ENCODE measurements around the gene MLLT3.
A peak's percentile ranks its signal among the peaks of the same experiment; 100 is the strongest.

Gene MLLT3

GRCh38 chr9:20382460-20383071, 239.7 kb downstream of the MLLT3 start:
- H3K27me3 ChIP-seq (ENCODE audit: insufficient read depth, low read depth), result no peaks in the 10 kb centered on the region
- no peak for TF ChIP-seq CTCF (conservative IDR thresholded peaks at IDR 0.05; ENCODE audit: low read depth, low read length)
- no peak overlapping the region for H3K27ac ChIP-seq
- peak overlapping the region; percentile 47 for H3K4me2 ChIP-seq
- H3K36me3 ChIP-seq (ENCODE audit: insufficient read depth), result no peaks in the 10 kb centered on the region
- no peaks in the 10 kb centered on the region for H4K20me1 ChIP-seq (ENCODE audit: insufficient read depth)
- no peaks in the 10 kb centered on the region for H3K79me2 ChIP-seq (ENCODE audit: insufficient read depth, low read depth)
- no peak overlapping the region; the same call in 1 of the 2 replicates for H3K9ac ChIP-seq
- H3K4me1 ChIP-seq (ENCODE audit: low read depth, poor library complexity, severe bottlenecking), result peaks cover 30% of the 10 kb centered on the region
- no peak overlapping the region for H2AFZ ChIP-seq (ENCODE audit: low read depth)
- H3K4me3 ChIP-seq (IDR thresholded peaks at IDR 0.05; ENCODE audit: insufficient read depth, low read depth, low read length), result no peak overlapping the region

- no peak for TF ChIP-seq CTCF (conservative IDR thresholded peaks at IDR 0.05; ENCODE audit: low read depth, low read length)
Measured at GRCh38 chr9:20380546-20380945, 241.8 kb downstream of the MLLT3 start.

GRCh38 chr9:20379804-20380225, 242.5 kb downstream of the MLLT3 start:
- Histone ChIP-seq H3K9ac (no peak overlapping the region), H4K20me1 (ENCODE audit: insufficient read depth) (no peaks in the 10 kb centered on the region), H3K4me2 (no peak overlapping the region), H3K79me2 (ENCODE audit: insufficient read depth, low read depth) (no peaks in the 10 kb centered on the region), H3K36me3 (ENCODE audit: insufficient read depth) (no peaks in the 10 kb centered on the region), H3K4me3 (IDR thresholded peaks at IDR 0.05; ENCODE audit: insufficient read depth, low read depth, low read length) (no peak overlapping the region), H3K27ac (no peak overlapping the region), H3K4me1 (ENCODE audit: low read depth, poor library complexity, severe bottlenecking) (peaks cover 30% of the 10 kb centered on the region), H3K27me3 (ENCODE audit: insufficient read depth, low read depth) (no peaks in the 10 kb centered on the region), H2AFZ (ENCODE audit: low read depth) (no peak overlapping the region)
- TF ChIP-seq CTCF (conservative IDR thresholded peaks at IDR 0.05; ENCODE audit: low read depth, low read length), result no peak

More at GRCh38 chr9:20380546-20380945, 241.8 kb downstream of the MLLT3 start:
- Histone ChIP-seq H2AFZ (ENCODE audit: low read depth) (no peak overlapping the region), H3K27me3 (ENCODE audit: insufficient read depth, low read depth) (no peaks in the 10 kb centered on the region), H3K4me2 (no peak overlapping the region), H3K27ac (no peak overlapping the region), H3K4me3 (IDR thresholded peaks at IDR 0.05; ENCODE audit: insufficient read depth, low read depth, low read length) (no peak overlapping the region), H4K20me1 (ENCODE audit: insufficient read depth) (no peaks in the 10 kb centered on the region), H3K4me1 (ENCODE audit: low read depth, poor library complexity, severe bottlenecking) (peaks cover 30% of the 10 kb centered on the region), H3K9ac (no peak overlapping the region), H3K79me2 (ENCODE audit: insufficient read depth, low read depth) (no peaks in the 10 kb centered on the region), H3K36me3 (ENCODE audit: insufficient read depth) (no peaks in the 10 kb centered on the region)

- peaks cover 25% of the 10 kb centered on the region for H3K4me1 ChIP-seq (ENCODE audit: low read depth, poor library complexity, severe bottlenecking)
- no peak overlapping the region for H2AFZ ChIP-seq (ENCODE audit: low read depth)
- no peaks in the 10 kb centered on the region for H3K36me3 ChIP-seq (ENCODE audit: insufficient read depth)
- H3K4me3 ChIP-seq (IDR thresholded peaks at IDR 0.05; ENCODE audit: insufficient read depth, low read depth, low read length), result no peak overlapping the region
- H3K27ac ChIP-seq, result no peak overlapping the region
- H3K9ac ChIP-seq, result no peak overlapping the region
- no peak overlapping the region for H3K4me2 ChIP-seq
- no peaks in the 10 kb centered on the region for H3K27me3 ChIP-seq (ENCODE audit: insufficient read depth, low read depth)
- H4K20me1 ChIP-seq (ENCODE audit: insufficient read depth), result no peaks in the 10 kb centered on the region
- no peaks in the 10 kb centered on the region for H3K79me2 ChIP-seq (ENCODE audit: insufficient read depth, low read depth)
- no peak for TF ChIP-seq CTCF (conservative IDR thresholded peaks at IDR 0.05; ENCODE audit: low read depth, low read length)
Measured at GRCh38 chr9:20378851-20379250, 243.4 kb downstream of the MLLT3 start.
